GM21447 (cell line): ENCODE measurements around the gene NFYB.
"Not testable (repeated sequence)": the region's sequence is repeated elsewhere in the genome, so short reads cannot be mapped to it uniquely, and the experiment has no call there.

ENCODE experiments used
- ATAC-seq: cut with Tn5 transposase; IDR thresholded peaks from one replicate; pipeline ENCODE4 v1.9.1; 2021; ENCODE audit not compliant: unreplicated experiment

NFYB gene

DNA sequence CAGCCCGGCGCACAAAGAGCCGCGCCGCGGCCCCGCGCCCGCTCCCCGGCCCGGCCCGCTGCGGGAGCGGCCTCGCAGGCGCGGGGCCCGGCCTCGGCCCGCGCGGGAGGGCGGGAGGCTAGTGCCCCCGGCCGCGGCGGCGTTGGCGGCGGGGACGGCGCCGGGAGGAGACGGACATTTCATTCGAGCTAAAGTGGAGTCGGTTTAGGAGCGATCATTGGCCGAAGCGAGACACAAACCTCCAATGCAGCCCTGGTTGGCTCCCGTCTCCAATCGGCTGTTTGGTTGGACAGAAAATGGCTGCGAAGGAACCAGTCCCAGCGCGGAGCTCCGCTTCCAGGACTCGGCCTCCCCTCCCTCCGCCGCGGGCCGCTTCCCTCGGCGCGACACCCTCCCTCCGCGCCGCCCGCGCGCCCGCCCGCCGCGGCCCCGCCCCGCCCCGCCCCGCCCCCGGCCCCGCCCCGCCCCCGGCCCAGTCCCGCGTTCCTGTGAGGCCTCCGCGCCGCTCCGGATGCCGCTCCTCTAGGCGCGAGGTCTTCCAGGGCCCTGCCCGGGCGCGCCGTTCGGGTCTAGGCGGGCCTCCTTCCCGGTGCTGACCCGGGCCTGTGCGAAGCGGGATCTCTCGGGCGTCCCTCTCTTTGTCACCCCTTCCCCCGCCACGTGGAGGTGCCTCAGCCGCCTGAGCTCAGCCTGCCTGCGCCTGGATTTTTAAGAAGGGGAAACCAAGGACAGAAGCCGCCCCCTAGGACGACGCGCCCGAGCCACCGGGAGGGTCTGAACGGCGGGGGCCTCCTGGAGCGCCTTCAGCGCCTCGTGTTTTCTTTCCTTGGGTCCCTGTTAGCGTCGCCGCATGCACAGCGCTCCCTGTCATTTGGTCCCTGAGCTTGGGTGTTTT is at the start of gene NFYB:
Gene NFYB, minus strand, starts transcription at position 309 of the 895 bp plus-strand sequence. CDS start 2,757 bp downstream, outside the sequence.
- ATAC-seq, result peak; percentile 92

DNA sequence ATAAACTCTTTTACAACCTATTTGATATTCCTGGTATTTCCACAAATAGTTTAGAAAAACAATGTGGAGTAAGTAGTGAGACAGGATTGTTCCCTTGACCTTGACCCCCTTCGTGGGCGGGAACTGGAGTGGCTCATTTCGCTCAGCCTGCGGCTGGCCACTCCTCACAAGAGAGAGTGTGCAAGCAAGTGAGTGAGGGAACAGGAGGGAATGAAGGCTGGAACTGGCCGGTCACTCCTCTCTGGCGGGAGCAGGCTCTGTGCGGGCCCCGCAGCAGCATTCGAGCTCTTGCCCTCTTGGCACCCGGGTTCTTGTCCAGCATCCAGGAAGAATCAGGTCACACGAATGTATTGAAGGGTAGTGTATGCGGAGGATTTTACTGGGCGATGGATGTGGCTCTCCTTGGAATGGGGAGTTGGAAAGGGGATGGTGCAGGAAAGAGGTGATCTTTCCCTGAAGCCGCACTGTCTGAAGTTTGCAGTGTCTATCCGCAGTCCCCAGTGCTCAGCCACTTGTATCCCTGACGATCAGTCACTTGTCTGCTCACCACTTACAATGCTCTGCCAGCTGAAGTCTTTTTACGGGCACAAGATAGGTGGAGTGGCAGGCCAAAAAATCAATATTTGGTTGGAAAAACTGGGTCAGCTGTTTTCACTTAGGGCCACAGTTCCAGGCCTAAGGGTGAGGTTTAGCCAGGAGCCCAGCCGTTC is 49.6 kb upstream of the NFYB start:
- ATAC-seq, result no peak

DNA sequence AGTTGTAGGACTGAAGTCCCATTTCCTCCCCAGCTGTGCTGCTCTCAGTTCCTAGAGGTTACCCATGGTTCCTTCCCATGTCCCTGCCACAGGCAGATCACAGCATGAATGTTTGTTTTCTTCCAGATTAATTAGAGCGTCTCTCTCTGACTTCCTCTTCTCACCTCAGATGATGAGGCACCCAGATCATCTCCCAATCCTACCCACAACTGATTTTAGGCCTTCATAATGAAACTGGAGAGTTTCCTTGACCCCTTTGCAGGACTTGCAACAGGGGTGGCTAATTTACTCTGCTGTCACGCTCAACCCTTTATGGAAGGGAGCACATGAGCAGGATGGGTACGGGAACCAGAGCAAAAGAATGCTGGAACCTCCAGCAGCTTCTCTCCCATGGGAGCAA is 45.4 kb upstream of the NFYB start:
- no peak for ATAC-seq

DNA sequence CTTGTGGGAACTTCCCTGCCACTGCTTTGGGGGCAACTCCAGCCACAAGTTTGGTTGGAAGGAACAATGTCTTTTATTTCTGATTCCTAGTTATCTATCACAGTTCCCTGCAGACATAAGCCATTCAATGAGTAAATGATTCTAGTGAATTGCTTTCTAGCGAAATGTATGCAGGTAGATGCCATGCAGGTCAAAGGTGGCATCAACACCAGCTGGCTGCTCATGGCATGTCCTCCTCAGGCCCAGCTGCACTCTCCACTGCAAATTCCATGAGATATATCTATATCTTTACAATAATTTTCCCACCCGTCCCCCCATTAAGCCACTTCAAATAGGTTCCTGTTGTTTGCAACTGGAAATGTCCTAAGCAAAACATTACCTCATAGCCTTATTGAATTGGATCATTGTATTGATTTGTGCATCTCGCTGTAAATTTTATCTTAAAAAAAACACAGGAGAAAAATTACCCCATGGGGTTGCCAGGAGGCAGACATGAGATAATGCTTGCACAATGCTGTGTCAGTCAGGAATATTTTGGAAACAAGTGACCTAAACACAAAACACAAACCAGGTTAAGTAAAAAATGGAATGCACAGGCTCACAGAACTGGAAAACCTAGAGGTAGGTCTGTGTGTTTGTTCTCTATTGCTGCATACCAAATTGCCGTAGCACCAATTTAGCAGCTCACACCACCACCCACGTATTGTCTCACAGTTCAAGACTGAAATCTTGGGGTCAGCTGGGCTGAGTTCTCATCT is 44.8 kb upstream of the NFYB start:
- ATAC-seq, result no peak

DNA sequence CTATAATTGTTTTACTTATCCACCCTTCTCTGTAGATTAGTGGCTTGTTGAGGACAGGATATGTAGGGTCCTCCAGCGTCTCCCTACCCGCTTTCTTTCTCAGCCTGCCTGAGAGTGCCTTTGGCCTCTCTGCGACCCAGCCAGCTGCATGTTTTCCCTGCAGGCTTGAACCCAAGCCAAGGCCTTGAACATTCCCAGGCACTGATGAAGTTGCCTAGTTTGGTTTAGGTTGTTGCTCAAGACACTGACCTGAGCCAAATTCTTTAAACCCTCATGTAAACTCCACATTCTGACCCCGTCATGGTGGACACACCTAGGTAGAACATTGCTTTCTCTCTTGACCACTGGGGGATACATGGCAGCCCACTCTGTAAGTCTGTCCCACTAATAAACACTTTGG is 44.1 kb upstream of the NFYB start:
- no peak for ATAC-seq

DNA sequence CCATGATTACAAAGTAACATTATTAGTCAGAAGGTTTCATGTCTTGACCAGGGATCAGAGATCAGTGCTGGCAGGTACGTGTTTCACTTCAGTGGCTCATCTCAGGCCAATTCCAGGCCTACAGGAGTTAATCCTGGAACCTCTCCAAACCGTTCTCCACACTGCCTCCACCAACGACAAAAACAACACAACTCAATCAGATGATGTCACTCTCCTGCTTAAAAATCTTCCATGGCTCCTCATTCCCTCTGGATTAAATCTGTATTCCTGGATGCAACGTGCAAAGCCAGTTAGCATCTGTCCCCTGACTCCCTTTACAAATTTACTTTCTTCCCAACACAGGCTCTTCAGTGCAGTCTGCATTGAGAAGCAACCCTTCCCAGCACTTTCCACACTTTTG is 43.3 kb upstream of the NFYB start:
- no peak for ATAC-seq

DNA sequence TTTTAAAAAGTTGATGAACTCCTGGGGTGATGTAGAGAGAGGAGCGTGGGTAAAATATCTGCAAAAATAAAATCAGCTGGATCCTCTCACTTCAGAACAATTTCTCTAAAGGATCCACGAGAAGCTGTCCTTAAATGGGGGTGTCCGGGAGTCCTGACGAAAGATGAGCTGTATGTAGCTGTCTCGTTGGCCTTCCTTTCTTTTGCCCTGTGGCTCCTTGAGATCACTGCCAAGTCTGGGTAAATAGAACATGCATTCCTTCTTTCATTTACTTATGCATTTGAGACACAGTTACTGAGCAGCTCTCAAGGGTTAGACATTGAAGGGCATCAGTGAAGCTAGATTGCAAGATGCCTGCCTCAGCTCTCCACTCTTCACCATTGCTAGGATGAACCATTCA is 42.4 kb upstream of the NFYB start:
- ATAC-seq, result no peak

DNA sequence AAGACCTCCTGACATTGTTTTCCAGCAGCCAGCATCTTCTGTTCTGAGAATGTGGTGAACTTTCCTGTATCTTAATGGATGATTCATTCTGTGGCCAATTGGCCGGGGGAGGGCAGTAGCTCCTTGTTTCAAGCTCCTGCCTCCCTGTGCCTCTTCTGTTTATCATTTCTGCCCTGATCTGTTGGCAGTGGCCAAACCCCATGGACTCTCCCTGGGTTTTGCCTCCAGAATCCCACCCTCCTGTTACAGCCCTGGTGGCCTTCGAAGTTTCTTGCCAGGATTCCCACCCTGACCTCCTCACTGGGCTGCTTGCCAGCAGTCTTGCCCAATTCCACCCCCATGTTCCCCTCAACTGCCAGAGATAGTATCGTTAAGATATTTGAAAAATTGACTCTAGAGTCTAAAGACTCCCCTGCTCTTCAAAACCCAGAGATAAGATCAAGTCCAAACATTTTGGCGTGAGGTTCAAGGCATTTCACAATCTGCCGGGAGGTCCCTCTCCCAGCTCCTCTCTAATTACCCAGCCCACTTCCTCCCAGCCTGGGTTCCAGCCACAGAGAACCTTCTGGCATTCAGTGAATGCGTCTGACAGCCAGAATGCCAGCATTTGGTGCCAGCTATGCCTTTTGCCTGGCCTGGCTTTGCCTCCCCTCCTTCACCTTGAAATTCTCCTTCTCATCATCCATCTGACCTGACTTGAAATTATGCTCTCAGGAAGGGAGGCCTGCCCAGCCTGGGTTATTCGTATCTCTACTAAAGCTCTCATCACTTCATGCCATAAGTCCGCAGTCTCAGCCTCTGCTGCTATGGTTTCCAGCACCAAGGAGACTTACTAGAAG is 39.9 kb upstream of the NFYB start:
- ATAC-seq, result no peak

DNA sequence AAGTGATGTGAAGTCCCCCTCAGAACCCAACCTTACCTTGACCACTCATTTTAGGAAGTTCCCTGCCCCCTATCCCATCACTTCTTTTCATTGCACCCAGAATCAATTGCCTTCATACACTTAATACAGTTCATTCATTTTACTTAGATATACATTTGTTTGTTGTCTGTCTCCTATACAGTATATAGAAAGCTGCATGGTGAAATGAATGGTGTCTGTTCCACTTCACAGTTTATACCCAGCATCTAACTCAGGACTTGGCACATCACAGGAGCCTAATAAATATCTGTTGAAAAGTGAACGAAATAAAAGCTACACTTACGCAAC is 39.3 kb upstream of the NFYB start:
- ATAC-seq, result no peak

DNA sequence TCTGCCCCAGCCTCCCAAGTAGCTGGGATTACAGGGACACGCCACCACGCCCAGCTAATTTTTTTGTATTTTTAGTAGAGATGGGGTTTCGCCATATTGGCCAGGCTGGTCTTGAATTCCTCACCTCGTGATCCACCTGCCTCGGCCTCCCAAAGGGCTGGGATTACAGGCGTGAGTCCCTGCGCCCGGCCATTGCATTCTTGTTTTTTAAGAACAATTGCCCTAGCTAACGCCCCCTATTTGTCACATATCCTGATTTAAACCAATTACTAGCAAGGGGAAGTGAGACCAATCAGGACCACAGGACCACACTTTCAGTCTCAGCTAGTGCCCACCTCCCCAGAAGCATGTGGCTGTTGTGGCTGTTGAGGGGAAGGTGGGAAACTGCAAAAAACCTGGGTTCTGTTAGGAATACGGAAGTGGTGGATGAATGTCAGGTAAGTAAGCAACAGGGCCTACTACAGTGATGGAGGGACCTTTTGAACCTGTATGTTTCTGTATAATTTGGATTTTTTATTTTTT is 37.8 kb upstream of the NFYB start:
- no peak for ATAC-seq

DNA sequence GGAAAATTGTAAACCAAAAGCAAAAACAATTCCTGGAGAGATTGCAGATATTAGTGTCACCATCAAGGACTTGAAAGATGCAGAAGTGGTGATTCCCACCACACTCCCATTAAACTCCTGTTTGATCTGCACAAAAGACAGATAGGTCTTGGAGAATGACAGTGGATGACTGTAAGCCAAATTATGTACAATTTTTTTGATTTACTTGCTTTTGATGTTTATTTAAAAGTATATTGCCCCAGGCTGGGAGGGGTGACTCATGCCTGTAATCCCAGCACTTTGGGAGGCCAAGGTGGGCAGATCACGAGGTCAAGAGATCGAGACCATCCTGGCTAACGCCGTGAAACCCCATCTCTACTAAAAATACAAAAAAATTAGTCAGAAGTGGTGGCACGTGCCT is 35.8 kb upstream of the NFYB start:
- ATAC-seq, result not testable (repeated sequence)

DNA sequence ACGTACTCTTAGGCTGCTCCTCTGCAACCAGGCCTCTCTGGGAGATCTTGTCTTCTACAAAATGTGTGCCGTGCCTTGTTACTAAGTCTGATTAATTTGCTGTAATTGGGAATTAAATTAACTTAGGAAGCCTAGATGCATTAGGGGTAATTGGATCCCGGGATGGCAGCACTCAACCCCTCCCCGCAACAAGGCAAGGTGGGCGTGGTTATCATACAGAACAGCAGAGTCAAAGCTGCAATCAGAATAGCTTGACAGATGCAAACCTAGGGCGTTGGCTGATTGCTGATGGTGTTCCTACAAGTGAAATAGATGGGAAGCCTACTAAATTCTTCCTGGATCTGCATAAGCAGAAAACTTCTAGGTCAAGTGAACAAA is 34.5 kb upstream of the NFYB start:
- ATAC-seq, result no peak

DNA sequence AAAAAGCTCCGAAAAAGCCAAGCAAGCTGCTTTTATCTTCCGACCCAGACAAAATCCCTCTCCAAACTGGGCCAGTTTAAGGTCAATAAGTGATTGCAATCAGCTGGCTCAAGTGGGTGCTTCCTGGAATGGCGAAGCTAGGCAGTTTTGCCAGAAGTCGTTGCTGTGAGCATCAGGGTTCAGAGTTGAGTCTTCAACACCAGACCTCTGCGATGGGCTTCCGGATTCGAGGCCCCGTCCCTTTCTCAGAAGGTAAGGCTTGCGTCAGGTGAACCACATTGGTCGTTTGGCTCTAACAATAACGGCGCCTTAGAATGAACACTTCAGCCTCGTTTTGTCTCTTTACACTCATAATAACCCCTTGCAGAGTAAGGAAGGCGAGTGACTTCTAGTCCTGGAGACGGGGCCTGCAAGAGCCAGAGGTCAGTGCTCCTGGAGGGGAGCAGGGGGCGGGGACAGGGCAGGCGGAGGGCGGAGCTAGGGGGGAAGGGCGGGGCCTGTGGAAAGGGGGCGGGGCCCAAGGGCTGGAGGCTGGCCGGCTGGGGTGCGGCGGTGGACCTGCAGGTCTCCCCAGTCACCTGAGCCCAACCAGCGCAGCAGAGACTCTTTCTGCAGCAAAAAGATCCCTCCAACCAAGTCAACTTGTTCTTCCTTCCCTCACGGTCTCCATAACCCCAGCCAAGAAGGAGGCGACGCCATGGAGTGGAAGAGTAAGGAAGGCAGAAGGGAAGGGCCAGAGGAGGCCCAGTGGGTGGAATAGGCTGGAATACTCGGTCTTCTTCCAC is 34.0 kb upstream of the NFYB start:
- ATAC-seq, result no peak

DNA sequence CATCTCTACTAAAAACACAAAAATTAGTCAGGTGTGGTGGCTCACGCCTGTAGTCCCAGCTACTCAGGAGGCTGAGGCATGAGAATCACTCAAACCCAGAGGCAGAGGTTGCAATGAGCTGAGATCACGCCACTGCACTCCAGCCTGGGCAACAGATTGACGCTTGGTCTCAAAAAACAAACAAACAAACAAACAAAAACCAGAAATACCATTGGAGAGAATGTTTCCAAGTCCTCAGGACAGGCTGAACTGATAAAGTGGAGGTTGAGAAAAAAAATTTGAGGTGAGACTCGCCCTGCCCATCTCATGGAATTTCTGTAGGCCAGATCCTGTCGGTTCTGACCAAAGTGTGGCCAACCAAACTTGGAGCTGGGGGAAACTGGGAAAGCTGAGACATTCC is 30.6 kb upstream of the NFYB start:
- ATAC-seq, result no peak

DNA sequence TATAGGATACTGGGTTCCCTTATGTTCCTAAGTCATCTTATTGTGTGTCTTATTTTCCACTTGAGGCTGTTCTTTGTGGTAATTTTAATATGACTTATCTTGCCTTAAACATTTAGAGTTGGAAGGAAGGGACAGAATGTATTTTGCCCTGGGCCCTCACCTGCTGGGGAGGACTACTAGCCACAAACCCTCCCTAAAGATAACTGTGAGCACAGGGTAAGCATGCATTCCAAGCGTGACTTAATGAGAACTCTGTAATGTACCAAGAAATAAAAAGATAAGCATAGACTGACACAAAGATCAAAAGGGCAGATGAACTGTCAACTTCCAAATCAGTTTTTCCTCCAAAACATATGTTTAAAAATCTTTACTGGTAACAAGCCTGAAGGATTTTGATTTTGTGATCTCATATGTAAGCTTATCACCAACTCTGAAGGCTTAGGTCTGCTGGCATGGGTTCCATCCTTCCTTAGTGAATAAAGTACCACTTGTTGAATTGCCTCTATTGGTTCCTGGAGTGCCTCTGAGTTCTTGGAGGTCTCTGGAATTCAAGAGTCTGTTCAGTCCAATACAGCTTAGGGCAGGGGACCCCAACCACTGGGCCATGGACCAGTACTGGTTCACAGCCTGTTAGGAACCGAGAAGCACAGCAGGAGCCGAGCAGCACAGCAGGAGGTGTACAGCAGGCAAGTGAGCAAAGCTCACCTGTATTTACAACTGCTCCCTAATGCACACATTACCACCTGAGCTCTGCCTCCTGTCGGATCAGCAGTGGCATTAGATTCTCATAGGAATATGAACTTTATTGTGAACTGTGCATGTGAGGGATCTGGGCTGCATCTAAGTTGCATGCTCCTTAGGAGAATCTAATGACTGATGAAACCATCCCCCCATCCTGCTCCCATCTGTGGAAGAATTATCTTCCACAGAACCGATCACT is 29.8 kb upstream of the NFYB start:
- no peak for ATAC-seq

DNA sequence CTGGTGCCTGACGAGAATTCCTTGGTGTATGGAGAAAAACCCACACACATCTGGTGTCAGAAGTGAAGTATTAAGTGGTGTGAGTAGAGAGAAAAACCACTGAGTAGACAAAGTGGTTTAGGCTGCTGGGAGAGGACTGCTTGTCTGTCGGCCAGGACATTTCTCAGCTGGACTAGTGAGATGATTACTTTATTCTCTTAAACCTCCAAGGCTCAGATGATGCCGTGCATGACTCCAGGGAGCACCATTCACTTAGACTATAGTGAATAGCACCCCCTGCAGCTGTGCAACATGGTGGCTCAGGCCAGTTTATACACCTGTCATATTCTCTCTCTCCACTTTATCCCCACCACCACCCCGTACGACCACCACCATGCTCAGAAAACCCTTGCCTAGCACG is 28.5 kb upstream of the NFYB start:
- no peak for ATAC-seq

DNA sequence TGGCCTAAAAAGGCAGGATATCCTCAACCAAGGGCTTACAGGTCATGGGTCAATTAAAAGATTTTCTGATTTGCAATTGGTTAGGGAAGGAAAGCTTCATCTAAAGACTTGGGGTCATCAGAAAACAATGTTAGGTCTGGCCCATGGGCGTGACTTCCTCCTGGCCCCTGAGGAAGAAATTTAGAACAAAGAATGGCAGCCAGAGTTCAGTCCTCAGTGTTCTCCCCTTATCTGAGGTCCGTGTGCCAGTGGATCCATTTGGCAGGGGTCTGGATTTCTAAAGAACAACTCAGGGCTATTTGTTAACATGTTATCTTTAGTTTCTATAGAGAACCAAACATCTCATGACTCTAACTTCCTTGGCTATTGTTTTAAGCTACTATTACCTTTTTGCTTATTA is 27.8 kb upstream of the NFYB start:
- ATAC-seq, result no peak

DNA sequence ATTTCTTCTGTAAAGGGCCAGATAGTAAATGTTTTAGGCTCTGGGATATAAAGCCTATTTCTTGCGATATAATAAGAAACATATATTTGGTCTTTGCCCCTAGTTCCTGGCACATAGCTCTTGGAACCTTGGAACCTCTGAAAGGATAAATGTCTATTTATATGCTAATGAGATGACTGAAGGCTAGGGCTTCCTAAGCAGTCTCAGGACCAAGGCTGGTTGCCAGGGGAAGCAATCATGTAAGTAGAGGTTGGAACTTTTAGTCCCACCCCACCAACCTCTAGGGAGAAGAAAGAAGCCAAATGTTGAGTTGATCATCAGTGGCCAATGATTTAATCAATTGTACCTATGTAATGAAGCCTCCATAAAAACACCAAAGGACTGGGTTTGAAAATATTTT is 26.6 kb upstream of the NFYB start:
- no peak for ATAC-seq

DNA sequence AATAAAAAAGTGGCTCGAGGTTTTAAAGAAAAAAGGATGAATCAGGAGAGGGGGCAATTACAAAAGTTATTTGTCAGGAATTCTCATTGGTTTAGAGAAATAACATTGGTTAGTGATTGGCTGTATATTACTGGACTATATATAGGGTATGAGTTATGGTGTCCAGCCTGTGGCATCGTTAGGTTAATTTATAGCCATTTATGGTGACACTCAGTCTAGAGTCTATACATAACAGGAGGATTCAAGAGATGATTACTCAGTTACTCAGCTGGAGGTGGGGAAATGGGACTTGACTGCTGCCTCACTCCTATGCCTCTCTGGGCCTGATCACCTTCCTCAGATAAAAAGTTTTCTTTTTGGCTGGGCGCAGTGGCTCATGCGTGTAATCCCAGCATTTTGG is 25.6 kb upstream of the NFYB start:
- ATAC-seq, result no peak
